DND-41 (cell line): ENCODE measurements around the gene IFT43.

Source experiments
- ATAC-seq: fragments of 200-7000 bp; cut with Tn5 transposase; 3 replicates; pipeline ENCODE4 v1.9.1; 2021; ENCODE audit warnings: low read depth; ENCODE audit not compliant: insufficient read depth
- DNase-seq: peaks from one replicate; pipeline ENCODE4 v3.0.0-alpha.2; 2020
- H2AFZ ChIP-seq: 2 replicates; pipeline ENCODE4 v1.6.0; 2012; ENCODE audit warnings: low read depth, low read length
- H3K27ac ChIP-seq: 2 replicates; pipeline ENCODE4 v1.5.1; 2012; ENCODE audit warnings: low read length, inconsistent platforms
- H3K27me3 ChIP-seq: fragments of 200-600 bp; sonication (generic); 2 replicates; pipeline ENCODE4 v1.6.0; 2012; ENCODE audit warnings: low read length, mild to moderate bottlenecking, inconsistent platforms; ENCODE audit not compliant: insufficient read depth, poor library complexity
- H3K36me3 ChIP-seq: 2 replicates; pipeline ENCODE4 v1.5.1; 2012; ENCODE audit warnings: low read length, inconsistent platforms; ENCODE audit not compliant: insufficient read depth
- H3K4me1 ChIP-seq: 2 replicates; pipeline ENCODE4 v1.5.1; 2012; ENCODE audit warnings: mild to moderate bottlenecking, low read length; ENCODE audit not compliant: insufficient read depth
- H3K4me2 ChIP-seq: 2 replicates; pipeline ENCODE4 v1.6.0; 2012; ENCODE audit warnings: mild to moderate bottlenecking, moderate library complexity, low read length, inconsistent platforms; ENCODE audit not compliant: insufficient read depth
- H3K4me3 ChIP-seq, 2 experiments: fragments of 200-600 bp in 1 of 2; shearing (Covaris generic) in 1 of 2; 2 replicates each; pipeline ENCODE4 v1.5.1; 2012 to 2016; ENCODE audit warnings: inconsistent platforms in 2 of 2, low read length in 2 of 2, mild to moderate bottlenecking in 2 of 2, low read depth in 1 of 2, moderate library complexity in 1 of 2
- H3K79me2 ChIP-seq: 2 replicates; pipeline ENCODE4 v1.6.0; 2012; ENCODE audit warnings: low read length, inconsistent platforms; ENCODE audit not compliant: insufficient read depth
- H3K9ac ChIP-seq: 2 replicates; pipeline ENCODE4 v1.6.0; 2012; ENCODE audit warnings: low read depth, mild to moderate bottlenecking, inconsistent platforms, low read length, moderate library complexity
- H3K9me3 ChIP-seq: 2 replicates; pipeline ENCODE4 v1.5.1; 2012; ENCODE audit warnings: low read length, moderate library complexity, mild to moderate bottlenecking, inconsistent platforms; ENCODE audit not compliant: insufficient read depth, severe bottlenecking
- H4K20me1 ChIP-seq: 2 replicates; pipeline ENCODE4 v1.6.0; 2012; ENCODE audit warnings: low read length; ENCODE audit not compliant: insufficient read depth
- EZH2 ChIP-seq: IDR thresholded peaks from 3 replicates; pipeline ENCODE4 v1.6.1; 2012; ENCODE audit warnings: borderline replicate concordance, low read depth, mild to moderate bottlenecking, moderate library complexity, low read length, inconsistent platforms; ENCODE audit not compliant: severe bottlenecking
- TF ChIP-seq, protein P1 (sequence below): IDR thresholded peaks from 2 replicates; pipeline ENCODE4 v1.5.1; 2012; ENCODE audit warnings: borderline replicate concordance, low read length, moderate library complexity, mild to moderate bottlenecking; ENCODE audit not compliant: poor library complexity, severe bottlenecking; ENCODE audit errors: extremely low read depth

IFT43 gene

DNA sequence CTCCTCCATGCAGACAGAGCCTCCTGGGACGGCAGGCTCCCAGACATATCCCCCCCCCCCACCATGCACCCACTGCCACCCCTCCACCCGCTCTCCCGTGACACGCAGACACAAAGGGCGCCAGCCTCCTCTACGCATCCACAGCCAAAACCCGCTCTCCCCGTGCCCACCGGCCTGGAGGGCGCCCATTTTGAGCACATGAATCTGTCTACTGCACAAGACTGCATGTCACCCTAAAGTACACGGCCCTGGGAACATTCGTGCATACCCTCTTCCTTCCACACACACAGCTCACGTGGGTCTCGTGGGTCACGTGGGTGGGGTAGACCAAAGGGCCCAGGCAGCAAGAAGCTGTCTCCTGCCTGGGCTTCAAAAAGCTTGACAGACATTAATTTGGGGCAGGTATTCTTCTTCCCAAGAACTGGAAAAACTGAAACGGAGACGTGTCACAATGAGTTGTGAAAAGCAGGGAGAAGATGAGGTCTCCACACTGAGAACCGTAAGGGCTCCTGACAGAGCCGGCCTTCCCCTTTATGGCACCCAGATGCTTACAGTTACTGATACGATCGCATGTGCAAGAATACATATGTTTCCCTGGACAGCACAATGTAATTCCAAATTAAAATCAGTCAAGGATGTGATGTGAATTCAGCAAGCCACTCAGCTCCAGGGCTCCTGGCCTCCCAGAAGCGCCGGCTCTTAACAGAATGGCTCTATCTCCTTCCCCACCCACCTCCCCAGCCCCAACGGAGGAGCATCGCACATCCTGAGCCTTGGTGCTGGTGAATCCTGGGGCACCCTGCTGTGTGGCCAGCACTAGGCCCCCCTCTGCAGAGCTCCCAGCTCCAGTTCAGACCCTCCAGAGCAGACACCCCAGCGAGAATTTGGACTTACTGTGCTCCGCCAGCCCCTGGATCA, 5.7 kb upstream of the IFT43 start:
- peaks cover 4% of the 10 kb centered on the region for H3K27me3 ChIP-seq
- H3K4me1 ChIP-seq, result peaks cover 30% of the 10 kb centered on the region
- DNase-seq (no peak), ATAC-seq (no peak)
- TF ChIP-seq EZH2, result no peak
- TF ChIP-seq, protein P1, sequence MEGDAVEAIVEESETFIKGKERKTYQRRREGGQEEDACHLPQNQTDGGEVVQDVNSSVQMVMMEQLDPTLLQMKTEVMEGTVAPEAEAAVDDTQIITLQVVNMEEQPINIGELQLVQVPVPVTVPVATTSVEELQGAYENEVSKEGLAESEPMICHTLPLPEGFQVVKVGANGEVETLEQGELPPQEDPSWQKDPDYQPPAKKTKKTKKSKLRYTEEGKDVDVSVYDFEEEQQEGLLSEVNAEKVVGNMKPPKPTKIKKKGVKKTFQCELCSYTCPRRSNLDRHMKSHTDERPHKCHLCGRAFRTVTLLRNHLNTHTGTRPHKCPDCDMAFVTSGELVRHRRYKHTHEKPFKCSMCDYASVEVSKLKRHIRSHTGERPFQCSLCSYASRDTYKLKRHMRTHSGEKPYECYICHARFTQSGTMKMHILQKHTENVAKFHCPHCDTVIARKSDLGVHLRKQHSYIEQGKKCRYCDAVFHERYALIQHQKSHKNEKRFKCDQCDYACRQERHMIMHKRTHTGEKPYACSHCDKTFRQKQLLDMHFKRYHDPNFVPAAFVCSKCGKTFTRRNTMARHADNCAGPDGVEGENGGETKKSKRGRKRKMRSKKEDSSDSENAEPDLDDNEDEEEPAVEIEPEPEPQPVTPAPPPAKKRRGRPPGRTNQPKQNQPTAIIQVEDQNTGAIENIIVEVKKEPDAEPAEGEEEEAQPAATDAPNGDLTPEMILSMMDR, result no peak
- H2AFZ ChIP-seq, result no peak overlapping the region
- H3K9ac ChIP-seq, result peak overlapping the region; percentile 16; the same call in 1 of the 2 replicates
- no peaks in the 10 kb centered on the region for H3K9me3 ChIP-seq
- H3K27ac ChIP-seq, result no peak overlapping the region
- H4K20me1 ChIP-seq, result 0 out of 2 replicates have a peak, but pooled peaks cover 3% of the 10 kb centered on the region
- H3K36me3 ChIP-seq, result no peaks in the 10 kb centered on the region
- H3K4me3 ChIP-seq, result no peak overlapping the region
- H3K4me2 ChIP-seq, result peak overlapping the region; percentile 68; the same call in 1 of the 2 replicates
- H3K79me2 ChIP-seq, result no peaks in the 10 kb centered on the region

DNA sequence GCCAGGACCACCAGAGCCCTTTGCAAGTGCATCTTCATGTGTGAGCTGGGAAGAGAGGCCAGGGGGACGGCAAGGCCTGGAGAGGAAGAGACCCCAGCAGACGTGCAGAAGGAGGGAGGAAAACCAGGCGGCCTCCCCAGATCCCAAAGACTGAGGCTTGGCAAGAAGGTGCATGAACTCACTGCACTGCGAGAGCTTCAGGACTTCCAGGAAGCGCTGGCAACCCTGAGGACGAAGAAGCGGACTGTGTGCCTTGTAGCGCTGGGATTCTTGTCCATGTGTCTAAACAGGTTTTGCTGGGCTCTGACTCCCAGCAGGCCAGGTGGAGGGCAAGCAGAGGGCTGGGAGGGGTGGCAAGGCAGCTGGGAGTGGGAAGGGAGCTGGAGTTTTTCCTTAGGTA, 4.7 kb upstream of the IFT43 start:
- Histone ChIP-seq H3K4me2 (peak overlapping the region; percentile 68), H3K27me3 (peaks cover 4% of the 10 kb centered on the region), H3K9me3 (no peaks in the 10 kb centered on the region), H3K79me2 (no peaks in the 10 kb centered on the region), H2AFZ (no peak overlapping the region), H4K20me1 (0 out of 2 replicates have a peak, but pooled peaks cover 3% of the 10 kb centered on the region), H3K4me3 (no peak overlapping the region), H3K27ac (no peak overlapping the region), H3K9ac (peak overlapping the region; percentile 67; the same call in 1 of the 2 replicates), H3K4me1 (peaks cover 35% of the 10 kb centered on the region), H3K36me3 (no peaks in the 10 kb centered on the region)
- DNase-seq (no peak), ATAC-seq (no peak)
- no peak for TF ChIP-seq EZH2
- TF ChIP-seq, protein P1, result no peak

DNA sequence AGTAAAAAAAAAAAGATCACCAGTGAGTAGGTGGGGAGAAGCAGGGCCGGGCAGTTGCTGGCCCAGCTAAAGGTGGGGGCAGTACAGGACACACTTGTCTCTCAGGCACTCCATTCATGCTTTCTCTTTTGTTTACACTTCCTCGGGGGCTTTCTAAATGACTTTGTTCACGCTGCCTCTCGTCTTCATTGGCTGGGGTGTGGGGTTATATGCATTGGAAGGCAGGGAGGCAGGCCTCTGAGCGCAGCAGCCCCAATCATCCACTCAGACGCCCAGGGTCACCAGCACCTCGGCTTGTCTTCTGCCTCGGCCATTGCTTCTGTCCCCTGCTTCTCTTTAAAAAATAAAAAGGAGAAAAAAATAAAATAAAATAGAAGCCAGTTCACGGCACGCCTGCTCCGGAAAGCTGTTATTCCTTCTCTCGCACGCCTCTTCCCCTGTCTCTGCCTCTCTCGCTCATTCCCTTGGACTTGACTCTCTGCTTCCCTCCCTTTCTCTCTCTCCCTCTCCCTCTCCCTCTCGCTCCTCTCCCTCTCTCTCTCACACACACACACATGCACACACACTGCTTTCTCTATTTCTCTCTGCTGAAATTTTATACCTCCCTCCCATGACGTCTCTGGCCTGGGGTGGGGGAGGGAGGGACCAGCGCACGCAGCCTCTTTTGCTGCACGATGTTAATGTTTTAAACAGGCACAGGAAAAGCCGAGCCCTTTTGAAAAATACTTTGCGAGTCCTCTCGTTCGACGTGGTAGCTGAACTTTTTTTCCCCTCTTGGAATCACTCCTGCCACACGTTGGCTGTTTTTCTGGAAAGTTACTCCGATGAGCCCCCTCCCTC, 3.9 kb upstream of the IFT43 start, which contains the start of gene TGFB3:
TGFB3 (minus strand) TSS at position 570 of the 840 bp plus-strand sequence. CDS start 1,102 bp downstream, outside the sequence.
- Histone ChIP-seq H3K36me3 (no peaks in the 10 kb centered on the region), H3K4me1 (peaks cover 42% of the 10 kb centered on the region), H2AFZ (peak within 1 kb of the TSS; percentile 85), H3K9ac (peak within 1 kb of the TSS; percentile 67), H3K4me3 (peak within 1 kb of the TSS; percentile 43 to 60; a peak in 3 of 4 replicates), H3K9me3 (no peaks in the 10 kb centered on the region), H3K4me2 (peak within 1 kb of the TSS; percentile 68), H4K20me1 (0 out of 2 replicates have a peak, but pooled peaks cover 3% of the 10 kb centered on the region), H3K27me3 (peaks cover 4% of the 10 kb centered on the region), H3K79me2 (0 out of 2 replicates have a peak, but pooled peaks cover 2% of the 10 kb centered on the region), H3K27ac (peak within 1 kb of the TSS; percentile 38; the same call in 1 of the 2 replicates)
- TF ChIP-seq, protein P1, result no peak
- no peak for TF ChIP-seq EZH2
- peak; percentile 65 for DNase-seq
- peak; percentile 48 for ATAC-seq
